ENCODE results near the gene DDX27. TPM values are rescaled to one million over a fixed set of nuclear protein-coding genes. Genes with fewer than 3 reads are reported as not detected.

Gene DDX27
- total RNA-seq, 1 experiment from 2014 or later: 87.3 TPM

- no peak for DNase-seq
- CTCF ChIA-PET: interaction anchor here (0.6 to 1.3 kb wide), 3 partner anchors 9 to 278 kb away, joined by 3 to 4 read pairs (median 3); no protein-coding TSS in a partner anchor
- H3K4me1 Mint-ChIP-seq (ENCODE audit: low read depth, unreplicated experiment): peaks cover 22% of the 10 kb centered on the region
- H3K27me3 Mint-ChIP-seq (ENCODE audit: unreplicated experiment): no peaks in the 10 kb centered on the region
- TF ChIP-seq CTCF (IDR thresholded peaks at IDR 0.05; ENCODE audit: unreplicated experiment): no peak
- intact Hi-C loops (cut with micrococcal nuclease; ENCODE audit: unreplicated experiment): no loop called here
- no peak overlapping the region for H3K4me3 Mint-ChIP-seq (ENCODE audit: low read depth, unreplicated experiment)
- H3K9me3 Mint-ChIP-seq (ENCODE audit: low read depth, unreplicated experiment): no peaks in the 10 kb centered on the region
- H3K36me3 Mint-ChIP-seq (ENCODE audit: insufficient read depth, unreplicated experiment): peaks cover 85% of the 10 kb centered on the region
- no peak overlapping the region for H3K27ac Mint-ChIP-seq (ENCODE audit: unreplicated experiment)
- BruUV-seq (replicated peaks): TSS peak; percentile 1
These were observed 43.2 kb downstream of the DDX27 start for GRCh38 chr20:49262444-49262843.

- no peak for TF ChIP-seq CTCF (IDR thresholded peaks at IDR 0.05; ENCODE audit: unreplicated experiment)
- Mint-ChIP-seq H3K36me3 (ENCODE audit: insufficient read depth, unreplicated experiment) (peaks cover 88% of the 10 kb centered on the region), H3K27me3 (ENCODE audit: unreplicated experiment) (no peaks in the 10 kb centered on the region), H3K9me3 (ENCODE audit: low read depth, unreplicated experiment) (no peaks in the 10 kb centered on the region), H3K4me1 (ENCODE audit: low read depth, unreplicated experiment) (peaks cover 59% of the 10 kb centered on the region), H3K4me3 (ENCODE audit: low read depth, unreplicated experiment) (no peak overlapping the region), H3K27ac (ENCODE audit: unreplicated experiment) (no peak overlapping the region)
- intact Hi-C loops (cut with micrococcal nuclease; ENCODE audit: unreplicated experiment): no loop called here
- no peak for DNase-seq
- CTCF ChIA-PET: interaction anchor here (0.6 to 2.1 kb wide), 4 partner anchors 9 to 730 kb away, joined by 3 to 9 read pairs (median 4); no protein-coding TSS in a partner anchor
- BruUV-seq (replicated peaks): no TSS peak
These were observed 48.1 kb downstream of the DDX27 start for GRCh38 chr20:49267327-49267726.

- peaks cover 80% of the 10 kb centered on the region for H3K36me3 Mint-ChIP-seq (ENCODE audit: insufficient read depth, unreplicated experiment)
- no peaks in the 10 kb centered on the region for H3K27me3 Mint-ChIP-seq (ENCODE audit: unreplicated experiment)
- H3K4me3 Mint-ChIP-seq (ENCODE audit: low read depth, unreplicated experiment): peak overlapping the region; percentile 40
- intact Hi-C loops (cut with micrococcal nuclease; ENCODE audit: unreplicated experiment): no loop called here
- no TSS peak for BruUV-seq (replicated peaks)
- H3K27ac Mint-ChIP-seq (ENCODE audit: unreplicated experiment): no peak overlapping the region
- no peaks in the 10 kb centered on the region for H3K9me3 Mint-ChIP-seq (ENCODE audit: low read depth, unreplicated experiment)
- CTCF ChIA-PET: interaction anchor here (0.6 kb wide), 1 partner anchor 14 kb away, joined by 4 read pairs; no protein-coding TSS in a partner anchor
- peaks cover 54% of the 10 kb centered on the region for H3K4me1 Mint-ChIP-seq (ENCODE audit: low read depth, unreplicated experiment)
- no peak for TF ChIP-seq CTCF (IDR thresholded peaks at IDR 0.05; ENCODE audit: unreplicated experiment)
- no peak for DNase-seq
These were observed 49.6 kb downstream of the DDX27 start for GRCh38 chr20:49268600-49269365.

GRCh38 chr20:49270177-49270576, 51.0 kb downstream of the DDX27 start:
- H3K27ac Mint-ChIP-seq (ENCODE audit: unreplicated experiment): no peak overlapping the region
- no peaks in the 10 kb centered on the region for H3K9me3 Mint-ChIP-seq (ENCODE audit: low read depth, unreplicated experiment)
- CTCF ChIA-PET: no interaction called here
- BruUV-seq (replicated peaks): no TSS peak
- peaks cover 55% of the 10 kb centered on the region for H3K4me1 Mint-ChIP-seq (ENCODE audit: low read depth, unreplicated experiment)
- H3K36me3 Mint-ChIP-seq (ENCODE audit: insufficient read depth, unreplicated experiment): peaks cover 76% of the 10 kb centered on the region
- TF ChIP-seq CTCF (IDR thresholded peaks at IDR 0.05; ENCODE audit: unreplicated experiment): no peak
- intact Hi-C loops (cut with micrococcal nuclease; ENCODE audit: unreplicated experiment): no loop called here
- DNase-seq: no peak
- H3K4me3 Mint-ChIP-seq (ENCODE audit: low read depth, unreplicated experiment): no peak overlapping the region
- no peaks in the 10 kb centered on the region for H3K27me3 Mint-ChIP-seq (ENCODE audit: unreplicated experiment)

Data from Calu3 (cell line).